A549 treated with AZD9567 at 1 μM for 4 hours (cell line): ENCODE measurements around the gene A4GALT. TPM values are rescaled to one million over a fixed set of nuclear protein-coding genes. Genes with fewer than 3 reads are reported as not detected.

Experiments used
- total RNA-seq: library from RNA; stranded (reverse); fragments of 200-300 nt; extraction: Qiagen RNA extraction; gene quantifications from 5 replicates; pipeline ENCODE4 v1.2.3, GENCODE V29; 2022; ENCODE audit not compliant: insufficient read depth

The A4GALT gene
- total RNA-seq, result 10.7 to 21.4 TPM (median 19.8 TPM) in 5 replicates

DNA sequence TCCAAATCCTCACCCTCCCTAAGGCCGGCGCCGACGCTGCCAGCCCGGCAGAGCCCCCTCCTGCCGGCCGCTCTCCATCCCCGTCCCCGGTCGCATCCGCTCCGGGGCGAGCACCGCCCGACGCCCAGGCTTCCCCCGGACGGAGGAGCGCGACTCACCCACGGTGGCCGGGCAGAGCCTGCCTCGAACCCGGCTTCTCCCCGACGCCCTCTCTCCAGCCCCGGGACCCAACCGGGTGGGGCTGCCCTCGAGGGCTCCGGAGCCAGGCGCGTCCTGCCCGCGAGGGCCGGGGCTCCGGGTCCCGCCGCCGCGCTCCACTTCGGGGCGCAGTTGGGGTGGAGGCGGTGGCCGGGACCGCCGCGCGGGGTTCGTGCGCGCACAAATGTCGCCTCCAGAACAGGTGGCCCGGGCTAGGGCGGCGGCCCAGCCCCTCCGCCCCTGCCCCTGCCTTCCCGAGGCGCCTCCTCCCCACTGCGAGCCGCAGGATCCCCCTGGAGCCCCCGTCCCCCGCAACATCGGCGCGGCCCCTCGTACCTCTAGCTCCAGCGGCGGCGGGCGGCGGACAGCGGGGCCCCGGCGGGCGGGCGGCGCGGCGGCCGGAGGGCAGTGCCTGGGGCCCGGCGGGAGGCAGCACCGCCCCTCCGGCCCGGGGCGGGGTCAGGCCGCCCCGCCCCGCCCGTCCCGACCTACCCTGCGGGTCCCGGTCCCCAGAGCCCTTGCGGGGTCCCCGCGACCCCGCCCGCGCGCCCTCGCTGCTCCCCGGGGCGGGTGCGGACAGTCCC lies at the start of gene A4GALT:
Gene A4GALT, minus strand, starts transcription at position 608 of the 782 bp plus-strand sequence. CDS start 26,919 bp downstream, outside the sequence.

GRCh38 chr22:42649246-42650099 lies 71.2 kb downstream of the A4GALT start, which contains the start of gene CYB5R3:
Gene CYB5R3, minus strand, starts transcription at chr22:42649392. Its CDS starts 77 bp downstream, at chr22:42649315.

Other genes starting within 250 kb of the A4GALT start
- 43.9 to 57.3 TPM (median 56.6 TPM) in 5 replicates for gene RRP7A, start 201.1 kb downstream of the A4GALT start, total RNA-seq
- 0.14 to 1.5 TPM (median 0.20 TPM) in 5 replicates for gene SERHL2, start 166.9 kb downstream of the A4GALT start, total RNA-seq
- 37.4 to 44.7 TPM (median 40.0 TPM) in 5 replicates for gene POLDIP3, start 106.0 kb downstream of the A4GALT start, total RNA-seq
- gene ATP5MGL, start 80.3 kb downstream of the A4GALT start, total RNA-seq, result not detected in 5 replicates
- gene CYB5R3, start 71.5 kb downstream of the A4GALT start, total RNA-seq, result 101 to 119 TPM (median 114 TPM) in 5 replicates
- gene ARFGAP3, start 136.4 kb upstream of the A4GALT start, total RNA-seq, result 17.0 to 24.0 TPM (median 22.3 TPM) in 5 replicates